HG02973 (cell line): Measurements from ENCODE around the gene TMEM191C.
A peak's percentile ranks its signal among the peaks of the same experiment; 100 is the strongest.
"Not testable (repeated sequence)": the region's sequence is repeated elsewhere in the genome, so short reads cannot be mapped to it uniquely, and the experiment has no call there.

Source experiments
- ATAC-seq: cut with Tn5 transposase; IDR thresholded peaks from one replicate; pipeline ENCODE4 v1.9.1; 2021; ENCODE audit warnings: moderate library complexity; ENCODE audit not compliant: unreplicated experiment

Gene TMEM191C

GRCh38 chr22:21469097-21469994 is 2.2 kb downstream of the TMEM191C start:
- not testable (repeated sequence) for ATAC-seq

- ATAC-seq: not testable (repeated sequence)
Observed at GRCh38 chr22:21472984-21473383, 5.8 kb downstream of the TMEM191C start.

GRCh38 chr22:21473664-21474063 is 6.5 kb downstream of the TMEM191C start:
- ATAC-seq: not testable (repeated sequence)

- ATAC-seq: not testable (repeated sequence)
Observed at GRCh38 chr22:21484039-21484438, 16.9 kb downstream of the TMEM191C start.

- not testable (repeated sequence) for ATAC-seq
Observed at GRCh38 chr22:21487723-21488122, 20.5 kb downstream of the TMEM191C start.

- ATAC-seq: not testable (repeated sequence)
Observed at GRCh38 chr22:21489149-21489680, 22.0 kb downstream of the TMEM191C start.

GRCh38 chr22:21490556-21490955 is 23.4 kb downstream of the TMEM191C start:
- not testable (repeated sequence) for ATAC-seq

GRCh38 chr22:21492271-21492670 is 25.1 kb downstream of the TMEM191C start:
- ATAC-seq: not testable (repeated sequence)

- ATAC-seq: not testable (repeated sequence)
Observed at GRCh38 chr22:21493789-21494782, 26.9 kb downstream of the TMEM191C start.

- not testable (repeated sequence) for ATAC-seq
Observed at GRCh38 chr22:21497984-21498383, 30.8 kb downstream of the TMEM191C start.

- not testable (repeated sequence) for ATAC-seq
Observed at GRCh38 chr22:21498489-21498888, 31.3 kb downstream of the TMEM191C start.

GRCh38 chr22:21499623-21500506 is 32.7 kb downstream of the TMEM191C start:
- ATAC-seq: not testable (repeated sequence)

GRCh38 chr22:21510397-21510796 is 43.2 kb downstream of the TMEM191C start:
- ATAC-seq: not testable (repeated sequence)

- not testable (repeated sequence) for ATAC-seq
Observed at GRCh38 chr22:21512022-21512421, 44.8 kb downstream of the TMEM191C start.

GRCh38 chr22:21514117-21514516 is 46.9 kb downstream of the TMEM191C start:
- not testable (repeated sequence) for ATAC-seq

- ATAC-seq: not testable (repeated sequence)
Observed at GRCh38 chr22:21515234-21515633, 48.0 kb downstream of the TMEM191C start.

GRCh38 chr22:21516522-21516921 is 49.3 kb downstream of the TMEM191C start:
- not testable (repeated sequence) for ATAC-seq

GRCh38 chr22:21516970-21517764 is 50.0 kb downstream of the TMEM191C start:
- peak; percentile 80 for ATAC-seq
